Fibroblast of skin of right quadriceps (primary cell): ENCODE measurements around the gene FLII.
"Not testable (repeated sequence)": the region's sequence is repeated elsewhere in the genome, so short reads cannot be mapped to it uniquely, and the experiment has no call there.

ENCODE experiments used
- DNase-seq: peaks from one replicate; pipeline ENCODE4 v3.0.0-alpha.2; 2013

The FLII gene

GRCh38 chr17:18258356-18259038, at the start of gene FLII:
Gene FLII (minus strand): TSS chr17:18258738. CDS start chr17:18258690, 48 bp downstream.
- peak; percentile 16 for DNase-seq

- DNase-seq = not testable (repeated sequence)
These were observed 44.7 kb upstream of the FLII start for GRCh38 chr17:18303206-18303605.

- no peak for DNase-seq
These were observed 42.4 kb upstream of the FLII start for GRCh38 chr17:18300725-18301480.

GRCh38 chr17:18298061-18298460, 39.5 kb upstream of the FLII start:
- not testable (repeated sequence) for DNase-seq

- no peak for DNase-seq
These were observed 33.4 kb upstream of the FLII start for GRCh38 chr17:18291718-18292540.

- DNase-seq = no peak
These were observed 26.8 kb upstream of the FLII start for GRCh38 chr17:18285296-18285695.

- no peak for DNase-seq
These were observed 23.2 kb upstream of the FLII start for GRCh38 chr17:18281788-18282187.

GRCh38 chr17:18280766-18281371, 22.3 kb upstream of the FLII start:
- no peak for DNase-seq

GRCh38 chr17:18280249-18280648, 21.7 kb upstream of the FLII start:
- DNase-seq = no peak

- DNase-seq = no peak
These were observed 20.3 kb upstream of the FLII start for GRCh38 chr17:18278867-18279266.

- no peak for DNase-seq
These were observed 18.5 kb upstream of the FLII start for GRCh38 chr17:18277076-18277475.

GRCh38 chr17:18270046-18270931, 11.8 kb upstream of the FLII start:
- no peak for DNase-seq

- DNase-seq = peak; percentile 65
These were observed 9.6 kb upstream of the FLII start for GRCh38 chr17:18267927-18268711.

- DNase-seq = no peak
These were observed 8.8 kb upstream of the FLII start for GRCh38 chr17:18267366-18267765.

GRCh38 chr17:18263885-18264682, 5.5 kb upstream of the FLII start:
- no peak for DNase-seq

- no peak for DNase-seq
These were observed 4.1 kb upstream of the FLII start for GRCh38 chr17:18262641-18263040.

GRCh38 chr17:18262111-18262510, 3.6 kb upstream of the FLII start:
- DNase-seq = no peak

GRCh38 chr17:18261659-18262058, 3.1 kb upstream of the FLII start:
- no peak for DNase-seq

- peak; percentile 21 for DNase-seq
These were observed 2.6 kb upstream of the FLII start for GRCh38 chr17:18261146-18261515.
